GM12875 (cell line): ENCODE measurements around the gene NAV2.

ENCODE experiments used
- H3K4me3 ChIP-seq: one replicate; pipeline ENCODE4 v1.5.1; 2011; ENCODE audit warnings: low read depth, low read length, control low read depth
- TF ChIP-seq, protein P1 (sequence below): IDR thresholded peaks from 2 replicates; pipeline ENCODE4 v1.5.1; 2011; ENCODE audit warnings: low read depth, mild to moderate bottlenecking, control low read depth, inconsistent platforms, low read length, moderate library complexity, borderline replicate concordance; ENCODE audit not compliant: insufficient read depth

Gene NAV2

DNA sequence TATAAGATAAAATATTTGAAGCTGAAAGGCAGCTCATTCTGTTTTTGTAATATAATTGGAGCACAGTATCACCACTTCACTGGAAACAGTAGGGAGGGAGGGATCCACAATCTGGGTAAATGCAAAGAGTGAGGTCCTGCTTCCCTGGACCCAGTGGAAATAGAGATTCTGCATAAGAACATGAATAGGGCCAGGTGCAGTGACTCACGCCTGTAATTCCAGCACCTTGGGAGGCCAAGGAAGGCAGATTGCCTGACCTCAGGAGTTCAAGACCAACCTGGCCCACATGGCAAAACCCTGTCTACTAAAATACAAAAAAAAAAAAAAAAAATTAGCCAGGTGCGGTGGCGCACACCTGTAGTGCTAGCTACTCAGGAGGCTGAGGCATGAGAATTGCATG, 303.9 kb downstream of the NAV2 start:
- TF ChIP-seq, protein P1, sequence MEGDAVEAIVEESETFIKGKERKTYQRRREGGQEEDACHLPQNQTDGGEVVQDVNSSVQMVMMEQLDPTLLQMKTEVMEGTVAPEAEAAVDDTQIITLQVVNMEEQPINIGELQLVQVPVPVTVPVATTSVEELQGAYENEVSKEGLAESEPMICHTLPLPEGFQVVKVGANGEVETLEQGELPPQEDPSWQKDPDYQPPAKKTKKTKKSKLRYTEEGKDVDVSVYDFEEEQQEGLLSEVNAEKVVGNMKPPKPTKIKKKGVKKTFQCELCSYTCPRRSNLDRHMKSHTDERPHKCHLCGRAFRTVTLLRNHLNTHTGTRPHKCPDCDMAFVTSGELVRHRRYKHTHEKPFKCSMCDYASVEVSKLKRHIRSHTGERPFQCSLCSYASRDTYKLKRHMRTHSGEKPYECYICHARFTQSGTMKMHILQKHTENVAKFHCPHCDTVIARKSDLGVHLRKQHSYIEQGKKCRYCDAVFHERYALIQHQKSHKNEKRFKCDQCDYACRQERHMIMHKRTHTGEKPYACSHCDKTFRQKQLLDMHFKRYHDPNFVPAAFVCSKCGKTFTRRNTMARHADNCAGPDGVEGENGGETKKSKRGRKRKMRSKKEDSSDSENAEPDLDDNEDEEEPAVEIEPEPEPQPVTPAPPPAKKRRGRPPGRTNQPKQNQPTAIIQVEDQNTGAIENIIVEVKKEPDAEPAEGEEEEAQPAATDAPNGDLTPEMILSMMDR = no peak
- H3K4me3 ChIP-seq = no peak overlapping the region

- TF ChIP-seq, protein P1 = no peak
- H3K4me3 ChIP-seq = no peak overlapping the region
Measured at GRCh38 chr11:20017320-20017719, 304.7 kb downstream of the NAV2 start.

GRCh38 chr11:20020198-20020597, 307.6 kb downstream of the NAV2 start:
- no peak overlapping the region for H3K4me3 ChIP-seq
- TF ChIP-seq, protein P1 = no peak

DNA sequence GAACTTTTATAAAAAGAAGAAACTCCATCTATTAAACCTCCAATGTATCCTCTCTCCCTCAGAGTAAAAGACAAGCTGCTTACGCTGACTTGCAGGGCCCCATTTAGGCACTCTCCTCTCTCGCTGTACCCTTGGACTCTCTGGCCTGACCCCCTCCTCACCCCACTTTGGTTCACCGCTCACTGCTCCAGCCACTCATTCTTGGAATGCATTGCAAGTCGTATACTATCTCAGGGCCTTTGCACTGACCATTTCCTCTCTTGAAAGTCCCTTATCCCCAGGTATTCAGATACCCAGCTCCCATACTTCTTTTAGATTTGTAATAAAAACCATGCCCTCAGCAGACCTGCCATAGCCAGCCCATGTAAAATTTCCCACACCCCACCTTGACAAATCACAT, 308.1 kb downstream of the NAV2 start:
- TF ChIP-seq, protein P1 = no peak
- H3K4me3 ChIP-seq = no peak overlapping the region

- H3K4me3 ChIP-seq = no peak overlapping the region
Measured at GRCh38 chr11:20021212-20021611, 308.6 kb downstream of the NAV2 start.

DNA sequence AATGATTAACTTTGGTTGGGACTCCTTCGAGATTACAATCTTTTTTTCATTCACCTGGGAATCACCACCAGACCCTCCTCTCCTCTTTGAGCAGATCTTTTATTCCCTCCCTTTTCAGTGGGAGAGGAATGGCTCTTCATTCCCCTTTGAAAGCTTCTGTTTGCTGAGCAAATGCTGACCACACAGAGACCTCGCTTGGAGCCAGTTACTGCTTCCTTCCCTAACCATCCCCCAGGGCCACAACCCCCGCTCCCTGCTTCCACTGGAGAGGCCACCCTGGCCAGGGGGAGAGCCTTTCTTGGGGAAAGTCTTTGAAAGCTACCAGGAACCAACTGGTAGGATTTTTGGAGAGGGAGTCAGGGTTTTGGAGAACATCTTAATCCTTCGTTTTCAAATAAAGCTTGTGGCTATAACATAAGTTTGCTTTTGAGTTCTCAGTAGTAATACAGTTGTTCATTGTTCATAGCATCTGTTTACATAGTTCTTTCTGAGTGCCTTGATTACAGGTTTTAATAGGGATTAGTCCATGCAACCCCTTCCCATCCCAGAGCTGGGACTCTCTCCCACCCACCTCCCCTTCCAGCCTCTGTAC, 309.2 kb downstream of the NAV2 start:
- TF ChIP-seq, protein P1 = no peak
- H3K4me3 ChIP-seq = no peak overlapping the region

More at GRCh38 chr11:20021212-20021611, 308.6 kb downstream of the NAV2 start:
- TF ChIP-seq, protein P1 = no peak

GRCh38 chr11:20022363-20023081, 309.9 kb downstream of the NAV2 start:
- TF ChIP-seq, protein P1 = no peak
- H3K4me3 ChIP-seq = no peak overlapping the region
